Smooth muscle cell of the pulmonary artery (primary cell): Measurements from ENCODE around the gene HBP1. TPM values are rescaled to one million over a fixed set of nuclear protein-coding genes. Genes with fewer than 3 reads are reported as not detected.

Source experiments
- total RNA-seq: library from RNA; depleted of rRNA; stranded (reverse); fragments of >200 nt; gene quantifications from 2 replicates; pipeline ENCODE4 v1.2.3, GENCODE V29; 2014

The HBP1 gene, protein sequence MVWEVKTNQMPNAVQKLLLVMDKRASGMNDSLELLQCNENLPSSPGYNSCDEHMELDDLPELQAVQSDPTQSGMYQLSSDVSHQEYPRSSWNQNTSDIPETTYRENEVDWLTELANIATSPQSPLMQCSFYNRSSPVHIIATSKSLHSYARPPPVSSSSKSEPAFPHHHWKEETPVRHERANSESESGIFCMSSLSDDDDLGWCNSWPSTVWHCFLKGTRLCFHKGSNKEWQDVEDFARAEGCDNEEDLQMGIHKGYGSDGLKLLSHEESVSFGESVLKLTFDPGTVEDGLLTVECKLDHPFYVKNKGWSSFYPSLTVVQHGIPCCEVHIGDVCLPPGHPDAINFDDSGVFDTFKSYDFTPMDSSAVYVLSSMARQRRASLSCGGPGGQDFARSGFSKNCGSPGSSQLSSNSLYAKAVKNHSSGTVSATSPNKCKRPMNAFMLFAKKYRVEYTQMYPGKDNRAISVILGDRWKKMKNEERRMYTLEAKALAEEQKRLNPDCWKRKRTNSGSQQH
- 64.5 and 118 TPM in 2 replicates for total RNA-seq

DNA sequence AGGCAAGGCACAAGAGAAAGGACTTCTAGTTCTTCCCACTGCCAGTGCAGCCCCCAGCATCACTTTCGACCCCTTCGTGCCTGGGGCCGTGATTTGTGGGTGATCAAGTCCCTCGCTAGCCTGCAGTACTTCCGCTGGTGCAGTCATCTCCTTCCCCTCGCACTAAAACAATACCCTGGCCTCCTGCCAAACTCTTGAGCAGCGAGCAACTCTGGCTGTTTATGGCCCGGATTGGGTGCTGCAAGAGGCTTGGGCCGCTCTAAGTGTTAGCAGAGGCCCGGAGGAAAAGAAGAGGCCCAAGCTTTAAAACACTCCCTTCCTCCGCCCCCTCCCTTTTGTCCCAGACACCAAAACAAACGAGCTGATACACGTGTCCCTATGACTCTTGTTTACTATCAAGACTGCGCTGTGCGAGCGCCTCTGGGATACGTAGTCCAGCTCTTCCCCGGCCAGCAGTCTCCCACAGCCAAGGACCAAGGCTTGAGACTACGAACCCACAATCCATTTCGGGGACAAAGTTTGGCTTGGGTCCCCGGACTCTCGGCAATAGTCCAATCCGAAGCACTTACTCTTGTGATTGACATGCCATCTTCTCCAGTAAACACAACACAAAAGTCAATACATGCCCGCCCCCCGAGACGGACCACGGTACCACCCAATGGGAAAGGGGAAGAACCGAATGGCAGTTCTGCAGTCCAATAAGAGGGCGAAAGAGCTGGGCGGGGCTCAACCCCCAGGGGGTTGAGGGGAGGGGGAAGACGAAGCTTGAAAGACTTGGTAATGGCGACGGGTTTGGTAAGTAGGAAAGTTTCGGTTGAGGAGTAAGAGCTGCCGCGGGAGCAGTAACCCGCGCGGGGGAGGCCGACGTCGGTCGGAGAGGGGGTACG is at the start of gene HBP1:
Gene HBP1 (plus strand): TSS at position 771 of the 887 bp plus-strand sequence. CDS start 10,891 bp downstream, outside the sequence.

Other genes starting within 250 kb of the HBP1 start
- gene PRKAR2B, start 124.3 kb upstream of the HBP1 start, total RNA-seq: 0.43 and 1.1 TPM in 2 replicates